ENCODE measurements around the gene LRRC8D.

The LRRC8D gene

GRCh38 chr1:89832496-89833127, 11.8 kb downstream of the LRRC8D start:
- no peak for TF ChIP-seq CTCF (IDR thresholded peaks at IDR 0.05)

- no peak for TF ChIP-seq CTCF (IDR thresholded peaks at IDR 0.05)
Measured at GRCh38 chr1:89833183-89834082, 12.6 kb downstream of the LRRC8D start.

- no peak for TF ChIP-seq CTCF (IDR thresholded peaks at IDR 0.05)
Measured at GRCh38 chr1:89834083-89834704, 13.4 kb downstream of the LRRC8D start.

GRCh38 chr1:89836252-89837035, 15.6 kb downstream of the LRRC8D start:
- TF ChIP-seq CTCF (IDR thresholded peaks at IDR 0.05), result no peak

GRCh38 chr1:89837036-89837481, 16.2 kb downstream of the LRRC8D start:
- TF ChIP-seq CTCF (IDR thresholded peaks at IDR 0.05), result no peak

- TF ChIP-seq CTCF (IDR thresholded peaks at IDR 0.05), result no peak
Measured at GRCh38 chr1:89837510-89837909, 16.7 kb downstream of the LRRC8D start.

- TF ChIP-seq CTCF (IDR thresholded peaks at IDR 0.05), result no peak
Measured at GRCh38 chr1:89839516-89839915, 18.7 kb downstream of the LRRC8D start.

Measured in LNCAP (cell line).